CD14-positive monocyte (primary cell): ENCODE results near the gene PRKAR1A. TPM values are rescaled to one million over a fixed set of nuclear protein-coding genes. Genes with fewer than 3 reads are reported as not detected.

Experiments
- DNase-seq, 3 donors: peaks; one replicate each; pipeline ENCODE4 v3.0.0-alpha.2; 2011 to 2022
- H2AFZ ChIP-seq: 2 replicates; pipeline ENCODE4 v1.6.0; 2012; ENCODE audit warnings: mild to moderate bottlenecking, low read depth, low read length, inconsistent platforms; ENCODE audit not compliant: insufficient read depth, poor library complexity, severe bottlenecking
- H3K27ac ChIP-seq, 2 donors: 1 replicate in 1 of 2; 2 replicates in 1 of 2; pipeline ENCODE4 v1.5.1; 2012 to 2013; ENCODE audit warnings: low read length in 2 of 2, control low read depth in 1 of 2, inconsistent platforms in 1 of 2, low read depth in 1 of 2, mild to moderate bottlenecking in 1 of 2
- H3K27me3 ChIP-seq, 2 donors: one replicate each; pipeline versions ENCODE4 v1.6.0 to v1.6.1; 2011 to 2013; ENCODE audit warnings: low read length in 2 of 2; ENCODE audit not compliant: control insufficient read depth in 2 of 2, insufficient read depth in 2 of 2
- H3K36me3 ChIP-seq, 2 donors: replicated peaks in 1 of 2; 1 replicate in 1 of 2; 2 replicates in 1 of 2; pipeline versions ENCODE4 v1.5.1 to v1.6.1; 2012 to 2013; ENCODE audit warnings: low read length in 2 of 2, control low read depth in 1 of 2, inconsistent platforms in 1 of 2, mild to moderate bottlenecking in 1 of 2; ENCODE audit not compliant: insufficient read depth in 2 of 2, control insufficient read depth in 1 of 2
- H3K4me1 ChIP-seq, 2 donors: 1 replicate in 1 of 2; 2 replicates in 1 of 2; pipeline versions ENCODE4 v1.5.1 to v1.6.1; 2012 to 2013; ENCODE audit warnings: low read length in 2 of 2, control low read depth in 1 of 2, inconsistent platforms in 1 of 2, mild to moderate bottlenecking in 1 of 2, moderate library complexity in 1 of 2; ENCODE audit not compliant: insufficient read depth in 2 of 2, control insufficient read depth in 1 of 2
- H3K4me2 ChIP-seq: replicated peaks from 2 replicates; pipeline ENCODE3; 2012; ENCODE audit warnings: low read length, moderate library complexity, mild to moderate bottlenecking; ENCODE audit not compliant: poor library complexity, severe bottlenecking; ENCODE audit errors: extremely low read depth
- H3K4me3 ChIP-seq, 3 experiments: fragments of 200-600 bp in 1 of 3; sonication (generic) in 1 of 3; replicated peaks in 1 of 3; 1 replicate in 2 of 3; 2 replicates in 1 of 3; pipeline ENCODE4 v1.5.1; 2011 to 2013; ENCODE audit warnings: low read length in 3 of 3, mild to moderate bottlenecking in 3 of 3, control low read depth in 2 of 3, low read depth in 2 of 3, inconsistent platforms in 1 of 3, moderate library complexity in 1 of 3
- H3K79me2 ChIP-seq: 2 replicates; pipeline ENCODE4 v1.6.0; 2012; ENCODE audit warnings: mild to moderate bottlenecking, control low read depth, inconsistent platforms, low read length, moderate library complexity; ENCODE audit not compliant: insufficient read depth
- H3K9ac ChIP-seq: 2 replicates; pipeline ENCODE4 v1.6.0; 2017; ENCODE audit warnings: low read length, mild to moderate bottlenecking; ENCODE audit not compliant: insufficient read depth, poor library complexity, severe bottlenecking
- H3K9me3 ChIP-seq, 2 donors: replicated peaks in 1 of 2; 1 replicate in 1 of 2; 2 replicates in 1 of 2; pipeline versions ENCODE4 v1.5.1 to v1.6.1; 2012 to 2013; ENCODE audit warnings: low read length in 2 of 2, control low read depth in 1 of 2; ENCODE audit not compliant: control insufficient read depth in 1 of 2, insufficient read depth in 1 of 2
- H4K20me1 ChIP-seq: 2 replicates; pipeline ENCODE4 v1.6.0; 2012; ENCODE audit warnings: mild to moderate bottlenecking, low read length, control low read depth, moderate library complexity; ENCODE audit not compliant: insufficient read depth
- H3K27ac Mint-ChIP-seq, 7 donors: one replicate each; pipeline ENCODE4 v1.8.0; 2020; ENCODE audit warnings: mild to moderate bottlenecking in 7 of 7, mixed read lengths in 7 of 7, moderate library complexity in 6 of 7, inconsistent platforms in 2 of 7
- H3K27me3 Mint-ChIP-seq, 3 donors: one replicate each; pipeline ENCODE4 v1.8.0; 2021 to 2022; ENCODE audit warnings: low read depth in 3 of 3, mild to moderate bottlenecking in 3 of 3, mixed read lengths in 3 of 3, moderate library complexity in 3 of 3, inconsistent platforms in 1 of 3
- H3K36me3 Mint-ChIP-seq, 2 donors: one replicate each; pipeline ENCODE4 v1.8.0; 2020; ENCODE audit warnings: mixed read lengths in 2 of 2, inconsistent platforms in 1 of 2, mild to moderate bottlenecking in 1 of 2
- H3K4me1 Mint-ChIP-seq: one replicate; pipeline ENCODE4 v1.8.0; 2020; ENCODE audit warnings: mild to moderate bottlenecking, mixed read lengths
- H3K4me3 Mint-ChIP-seq, 2 donors: one replicate each; pipeline ENCODE4 v1.8.0; 2020; ENCODE audit warnings: mild to moderate bottlenecking in 2 of 2, mixed read lengths in 2 of 2, moderate library complexity in 1 of 2
- H3K9me3 Mint-ChIP-seq, 7 donors: one replicate each; pipeline ENCODE4 v1.8.0; 2020 to 2022; ENCODE audit warnings: mixed read lengths in 7 of 7, mild to moderate bottlenecking in 6 of 7, moderate library complexity in 6 of 7, inconsistent platforms in 2 of 7
- CTCF ChIP-seq: fragments of 200-600 bp; IDR thresholded peaks from one replicate; pipeline ENCODE4 v1.8.0; 2022; ENCODE audit warnings: antibody characterized with exemption, mild to moderate bottlenecking
- WGBS: methylation state at CpG from one replicate; pipeline ENCODE4 v1.1.5; 2013; ENCODE audit warnings: missing lambda C conversion rate; ENCODE audit not compliant: insufficient coverage; 5-methylcytosine and 5-hydroxymethylcytosine counted together
- intact Hi-C, 2 donors: fragments of 100-400 bp; cut with micrococcal nuclease; formaldehyde crosslinking; loops; one replicate each; pipeline versions ENCODE4 v1.15.0 to v1.15.1; 2023
- polyA plus RNA-seq, 3 donors: library from polyadenylated mRNA; depleted of rRNA in 1 of 3; unstranded in 2 of 3; stranded (reverse) in 1 of 3; fragments of 300-500 nt in 2 of 3; fragments of >200 nt in 1 of 3; fragmentation: Illumina TruSeq in 2 of 3; gene quantifications; 1 replicate in 2 of 3; 2 replicates in 1 of 3; pipeline ENCODE4 v1.2.3, GENCODE V29; 2012 to 2021

PRKAR1A gene
- polyA plus RNA-seq, 3 donors: 91.9 to 436 (median 300) TPM

DNA sequence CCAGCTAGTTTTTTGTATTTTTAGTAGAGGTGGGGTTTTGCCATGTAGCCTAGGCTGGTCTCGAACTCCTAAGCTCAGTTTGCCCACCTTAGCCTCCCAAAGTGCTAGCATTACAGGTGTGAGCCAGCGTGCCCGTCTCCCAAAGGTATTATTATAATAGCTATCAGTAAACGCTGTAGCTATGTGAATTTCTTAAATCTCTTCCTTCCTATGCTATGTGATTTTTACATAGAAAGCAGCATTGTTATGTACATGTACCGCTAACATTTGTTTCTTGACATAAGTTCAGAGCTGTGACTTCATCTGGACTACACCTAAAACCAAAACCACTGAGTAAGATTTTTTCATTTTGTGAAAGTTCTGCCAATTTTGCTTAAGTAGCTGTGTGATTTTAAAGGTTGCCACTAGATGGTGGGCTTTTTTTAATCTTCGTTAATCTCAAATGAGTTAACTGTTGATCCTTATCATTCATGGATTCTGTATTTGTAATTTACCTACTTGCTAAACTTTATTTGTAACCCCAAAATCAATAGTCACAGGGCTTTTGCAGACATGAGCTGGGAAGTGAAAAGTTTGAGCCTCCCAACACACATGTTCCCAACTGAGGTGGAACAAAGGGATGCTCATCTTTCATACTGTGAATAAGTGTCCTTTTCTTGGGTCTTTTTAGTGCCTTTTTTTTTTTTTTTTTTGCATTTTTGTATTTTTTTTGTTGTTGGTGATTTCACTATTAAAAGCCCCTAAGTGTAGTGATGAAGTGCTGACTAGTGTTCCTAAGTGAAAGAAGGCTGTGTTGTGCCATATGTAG lies 21.9 kb downstream of the PRKAR1A start:
- no peak overlapping the region for H3K4me3 Mint-ChIP-seq
- H3K4me3 ChIP-seq: no peak overlapping the region
- no peak overlapping the region for H3K4me2 ChIP-seq
- H3K9ac ChIP-seq: no peak overlapping the region
- peaks cover 0 to 2% (median 0%) of the 10 kb centered on the region in 3 donors for H3K27me3 Mint-ChIP-seq
- peaks cover 92% of the 10 kb centered on the region for H4K20me1 ChIP-seq
- no peak overlapping the region for H2AFZ ChIP-seq
- WGBS: 100% methylated on average over 2 of the region's 6 CpGs
- no peak for DNase-seq
- peak overlapping the region in 1 of 7 donors; percentile 55 for H3K27ac Mint-ChIP-seq
- intact Hi-C loops: no loop called here
- H3K4me1 ChIP-seq: peaks cover under 1 to 1% of the 10 kb centered on the region in 2 donors
- H3K79me2 ChIP-seq: no peaks in the 10 kb centered on the region
- no peaks in the 10 kb centered on the region for H3K9me3 Mint-ChIP-seq
- peaks cover 84 to 90% of the 10 kb centered on the region in 2 donors for H3K36me3 Mint-ChIP-seq
- H3K9me3 ChIP-seq: no peaks in the 10 kb centered on the region
- H3K36me3 ChIP-seq: peaks cover 91 to 99% of the 10 kb centered on the region in 2 donors
- peak; percentile 68 for TF ChIP-seq CTCF
- peaks cover 1% of the 10 kb centered on the region for H3K4me1 Mint-ChIP-seq
- H3K27me3 ChIP-seq: no peaks in the 10 kb centered on the region
- no peak overlapping the region for H3K27ac ChIP-seq

DNA sequence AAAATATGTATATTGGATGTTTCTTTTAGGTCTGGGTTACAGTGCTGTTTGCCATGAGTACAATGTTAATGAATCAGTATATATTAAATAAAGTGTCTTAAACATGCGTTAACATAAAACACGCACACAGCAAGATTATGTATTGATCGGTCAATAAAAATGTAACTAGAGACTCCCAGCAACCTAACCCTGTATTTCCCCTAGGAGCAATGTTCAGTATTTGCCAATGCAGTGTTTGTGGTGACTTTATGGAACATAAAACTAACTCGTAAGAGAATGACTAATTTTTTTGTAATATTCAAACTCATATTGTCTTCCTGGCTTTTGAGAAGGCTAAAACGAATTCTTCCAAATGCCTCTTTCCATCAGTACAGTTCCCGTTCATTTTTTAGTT lies 22.5 kb downstream of the PRKAR1A start:
- intact Hi-C loops: loop anchor here (5.0 kb wide), 2 partner anchors 223 to 228 kb away; no protein-coding TSS in a partner anchor
- Mint-ChIP-seq H3K9me3 (no peaks in the 10 kb centered on the region), H3K4me1 (peaks cover 7% of the 10 kb centered on the region), H3K36me3 (peaks cover 80 to 86% of the 10 kb centered on the region in 2 donors), H3K27me3 (peaks cover 0 to 2% (median 0%) of the 10 kb centered on the region in 3 donors), H3K4me3 (no peak overlapping the region), H3K27ac (no peak overlapping the region)
- Histone ChIP-seq H3K27ac (no peak overlapping the region), H2AFZ (no peak overlapping the region), H3K9ac (no peak overlapping the region), H3K4me3 (no peak overlapping the region), H3K4me2 (no peak overlapping the region), H3K9me3 (no peaks in the 10 kb centered on the region), H4K20me1 (peaks cover 92% of the 10 kb centered on the region), H3K27me3 (no peaks in the 10 kb centered on the region), H3K36me3 (peaks cover 85 to 99% of the 10 kb centered on the region in 2 donors), H3K4me1 (peaks cover 7% of the 10 kb centered on the region in 2 donors), H3K79me2 (no peaks in the 10 kb centered on the region)
- DNase-seq: no peak
- no peak for TF ChIP-seq CTCF
- no CpG with 5 or more reads among the region's 6 CpGs for WGBS
